Right lung (tissue), 5 donors: Measurements from ENCODE around the gene MOK. TPM values are rescaled to one million over a fixed set of nuclear protein-coding genes. Genes with fewer than 3 reads are reported as not detected.

Experiments
- DNase-seq, 2 donors: peaks; one replicate each; pipeline ENCODE4 v3.0.0-alpha.2; 2013
- polyA plus RNA-seq, 5 donors: library from polyadenylated mRNA; unstranded; fragments of 120-200 nt; gene quantifications; one replicate each; pipeline versions ENCODE4 v1.2.1 to v1.2.3, GENCODE V29; 2013; ENCODE audit warnings: inconsistent platforms in 1 of 5, low replicate concordance in 1 of 5; ENCODE audit not compliant: insufficient read length in 5 of 5, insufficient read depth in 1 of 5

The MOK gene
- polyA plus RNA-seq, 5 donors, result 24.6 to 32.7 (median 29.9) TPM

DNA sequence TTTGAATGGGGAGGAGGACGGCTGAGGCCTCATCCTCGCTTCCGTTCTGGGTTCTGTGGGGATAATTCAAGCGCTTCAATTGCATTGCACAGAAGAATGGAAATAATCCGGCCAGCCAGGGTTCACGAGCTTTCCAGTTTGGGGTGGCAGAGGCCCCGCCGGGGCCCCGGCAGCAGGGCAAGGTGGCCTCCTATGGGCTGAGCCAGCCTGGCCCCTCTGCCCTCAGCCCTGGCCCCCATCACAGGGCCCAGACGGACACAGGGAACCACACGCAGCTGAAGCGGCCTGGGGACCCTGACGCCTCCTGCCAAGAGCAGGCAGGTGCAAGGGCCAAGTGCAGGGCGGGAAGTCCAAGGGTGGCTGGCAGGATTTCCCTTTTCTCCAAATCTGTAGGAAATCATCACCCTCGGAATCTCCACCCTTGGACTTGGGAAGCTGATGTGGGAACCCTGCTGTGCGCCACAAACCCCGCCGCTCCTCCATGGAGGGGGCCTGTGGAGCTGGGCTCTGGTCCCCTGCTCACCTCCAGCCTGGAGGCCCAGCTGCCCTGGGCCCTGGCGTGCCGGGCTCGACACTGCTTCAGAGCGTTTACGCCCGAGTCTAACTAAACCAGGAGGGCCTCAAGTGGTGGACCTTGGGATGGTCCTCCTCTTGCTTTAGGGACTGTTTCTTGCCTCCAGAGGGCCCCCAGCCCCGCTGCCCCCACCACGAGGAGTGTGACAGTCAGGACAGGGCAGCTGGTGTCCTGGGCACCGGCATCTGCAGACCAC, 78.4 kb downstream of the MOK start:
- DNase-seq, result no peak

DNA sequence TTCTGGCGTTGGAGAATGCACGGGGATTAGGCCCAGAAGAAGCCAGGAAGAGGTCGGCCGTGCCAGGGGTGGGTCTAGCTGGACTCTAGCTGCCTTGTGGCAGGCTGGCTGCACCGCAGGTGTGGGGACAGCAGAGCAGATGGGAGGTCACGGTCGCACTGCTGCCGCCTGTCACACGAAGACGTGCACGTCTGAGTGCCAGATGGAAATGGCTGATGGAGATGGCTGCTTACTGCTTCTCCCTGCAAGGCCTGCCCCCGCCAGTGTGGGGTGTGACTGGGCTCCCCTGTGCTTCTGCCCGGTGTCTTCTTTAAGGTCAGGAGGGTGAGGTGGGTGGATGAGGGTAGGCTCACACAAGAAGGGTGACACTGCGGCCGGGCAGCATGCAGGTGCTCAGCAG, 79.0 kb downstream of the MOK start:
- DNase-seq, result no peak

DNA sequence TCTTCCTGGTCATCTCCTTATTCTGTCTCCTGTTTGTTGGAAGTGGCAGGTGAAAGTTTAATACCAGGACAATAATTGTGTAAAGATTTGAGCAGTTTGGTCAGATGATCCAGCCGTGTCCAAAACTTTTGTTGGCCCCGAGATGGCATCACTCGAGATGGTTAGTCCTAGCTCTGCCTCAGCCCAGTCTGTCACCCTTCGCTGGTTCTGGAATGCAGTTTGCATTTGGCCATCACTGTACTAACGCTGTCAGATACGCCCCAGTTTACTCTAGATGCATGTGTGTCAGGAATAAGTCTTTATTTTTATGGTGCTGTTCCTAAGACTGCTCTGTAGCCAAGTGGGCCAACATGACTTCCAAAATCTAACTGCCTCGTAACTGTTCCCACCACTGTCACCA, 79.6 kb downstream of the MOK start:
- DNase-seq, result no peak

DNA sequence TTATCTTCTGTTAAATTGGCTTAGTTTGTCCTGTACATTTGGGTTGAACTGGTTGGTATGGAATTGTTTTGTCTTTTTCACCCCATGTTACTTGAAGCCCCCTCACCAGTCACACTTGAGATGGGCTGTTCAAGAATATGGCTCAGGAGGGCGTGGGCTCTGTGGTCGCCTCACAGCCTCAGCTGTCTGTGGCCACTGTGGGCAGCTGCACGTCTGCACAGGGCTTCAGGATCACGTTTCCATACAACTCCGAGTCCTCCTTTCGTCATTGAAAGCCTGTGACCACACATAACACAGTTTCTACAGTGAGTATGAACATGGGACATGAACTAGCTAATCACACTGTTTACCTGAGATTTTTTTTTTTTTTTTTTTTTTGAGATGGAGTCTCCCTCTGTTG, 81.3 kb downstream of the MOK start:
- DNase-seq, result no peak

DNA sequence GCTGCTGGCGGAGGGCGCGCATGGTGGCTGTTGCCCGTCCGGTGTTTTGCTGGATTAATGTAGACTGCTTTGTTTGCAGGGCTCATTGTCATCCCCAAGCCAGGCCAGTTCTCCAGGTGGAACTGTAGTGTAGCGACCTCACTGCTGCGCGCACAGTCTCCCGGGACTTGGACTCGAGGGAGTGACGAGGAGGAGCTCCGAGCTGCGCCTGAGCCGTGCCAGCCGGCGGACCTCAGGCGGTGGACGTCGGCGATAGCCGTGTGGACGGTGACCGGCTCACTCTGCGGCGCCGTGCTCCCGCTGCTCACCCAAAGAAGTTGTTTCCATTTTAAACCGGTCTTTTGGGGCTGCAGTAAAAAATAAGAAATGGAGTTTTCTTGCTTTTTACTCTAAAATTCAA, 82.2 kb downstream of the MOK start:
- no peak for DNase-seq

DNA sequence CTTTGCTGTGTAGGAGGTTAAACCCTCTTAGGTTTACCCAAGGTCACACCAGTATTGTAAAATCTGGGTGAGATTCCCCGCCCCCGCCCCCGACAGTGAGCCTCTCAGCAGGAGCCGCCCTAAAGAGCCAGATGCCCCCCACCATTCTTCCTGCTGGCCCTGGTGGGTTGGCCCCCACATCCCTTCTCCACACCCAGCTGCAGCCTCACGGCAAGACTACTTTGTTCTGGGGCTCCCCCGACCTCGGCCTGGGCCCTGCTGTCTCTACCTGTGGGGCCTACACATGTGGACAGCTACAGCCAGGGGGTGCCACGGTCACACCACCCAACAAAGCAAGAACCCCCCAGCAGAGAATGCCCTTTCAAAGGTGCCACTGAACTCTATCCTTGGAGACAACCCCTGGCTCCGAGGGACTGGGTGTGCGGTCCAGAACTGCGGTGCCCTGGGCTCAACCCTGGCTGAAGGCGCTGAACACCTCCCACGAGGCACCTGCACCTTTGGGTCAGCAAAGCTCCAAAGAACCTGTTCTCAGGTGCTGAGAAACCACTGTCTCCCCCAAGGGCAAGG, 82.9 kb downstream of the MOK start:
- DNase-seq, result no peak

DNA sequence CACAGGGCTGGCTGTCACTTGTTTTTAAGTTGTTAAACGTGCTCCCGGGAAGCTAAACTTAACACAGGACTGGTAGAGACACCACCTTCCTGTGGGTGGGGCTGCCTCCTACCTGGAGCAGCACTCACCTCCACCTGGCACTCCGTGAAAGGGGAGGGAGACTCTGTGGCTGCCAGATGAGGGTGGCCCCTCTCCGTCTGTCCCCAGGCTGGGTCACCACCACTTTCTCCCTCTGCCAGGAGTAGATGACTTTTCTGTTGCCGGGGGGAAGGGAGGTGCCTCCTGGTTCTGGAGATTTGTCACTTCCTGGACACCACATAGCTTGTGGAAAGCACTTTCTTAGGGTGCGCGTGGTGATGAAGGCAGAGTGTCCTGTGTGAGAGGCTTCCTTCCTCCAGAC, 83.9 kb downstream of the MOK start:
- DNase-seq, result no peak

DNA sequence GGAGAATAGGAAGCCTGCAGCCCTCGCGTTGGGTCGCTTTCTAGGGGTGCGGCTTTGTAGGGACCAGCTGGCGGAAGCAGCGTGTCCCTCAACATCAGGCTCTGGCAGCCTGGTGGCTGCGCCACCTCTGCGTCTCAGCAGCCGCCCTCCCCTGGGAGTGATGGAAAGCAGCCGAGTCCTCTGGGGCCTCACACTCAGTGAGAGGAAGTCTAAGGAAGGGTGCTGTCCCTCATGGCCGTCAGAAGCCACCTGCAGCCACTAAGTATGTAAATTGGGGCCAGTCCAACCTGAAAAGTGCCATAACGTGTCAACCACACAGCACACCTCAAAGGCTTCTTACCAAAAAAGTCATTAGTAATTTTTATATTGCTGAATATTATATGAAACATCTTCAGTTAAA, 84.9 kb downstream of the MOK start:
- DNase-seq, result no peak

DNA sequence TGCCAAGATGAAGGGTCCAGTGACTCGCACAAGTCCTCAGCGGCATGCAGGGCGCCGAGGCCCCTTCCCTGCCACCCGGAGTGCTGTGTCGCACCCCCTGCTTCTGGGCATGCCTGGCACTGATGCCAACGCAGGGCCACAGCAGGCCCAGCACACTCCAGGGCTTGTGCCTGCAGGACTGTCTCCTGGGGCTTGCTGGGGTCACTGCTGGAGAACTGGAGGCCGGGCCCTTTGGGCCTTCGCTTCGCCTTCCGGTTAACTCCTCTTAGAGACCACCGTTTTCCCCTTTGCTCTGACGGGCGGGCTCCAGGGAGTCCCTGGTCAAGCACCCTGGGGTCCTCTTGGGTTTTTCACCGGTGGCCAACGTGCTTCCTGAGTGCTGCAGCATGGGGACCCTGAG, 85.6 kb downstream of the MOK start:
- DNase-seq, result no peak

DNA sequence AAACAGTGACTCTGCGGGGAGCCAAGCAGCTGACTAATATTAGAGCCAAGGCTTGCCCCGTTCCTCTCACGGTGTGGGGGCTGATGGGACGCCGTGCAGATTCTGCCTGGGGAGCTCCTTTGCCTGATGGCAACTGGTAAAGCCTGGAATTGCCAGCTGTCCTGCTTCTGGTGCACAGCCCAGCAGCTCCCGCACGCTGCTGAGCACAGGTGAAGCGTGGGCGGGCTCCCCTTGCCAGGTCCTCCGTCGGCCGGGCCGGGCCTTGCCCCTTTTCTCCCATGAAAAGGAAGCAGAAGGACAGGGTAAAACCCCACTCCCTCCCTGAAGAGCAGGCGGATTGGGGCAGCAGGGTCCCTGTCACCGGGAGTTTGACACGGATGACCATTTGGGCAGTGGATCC, 86.3 kb downstream of the MOK start:
- DNase-seq, result no peak

DNA sequence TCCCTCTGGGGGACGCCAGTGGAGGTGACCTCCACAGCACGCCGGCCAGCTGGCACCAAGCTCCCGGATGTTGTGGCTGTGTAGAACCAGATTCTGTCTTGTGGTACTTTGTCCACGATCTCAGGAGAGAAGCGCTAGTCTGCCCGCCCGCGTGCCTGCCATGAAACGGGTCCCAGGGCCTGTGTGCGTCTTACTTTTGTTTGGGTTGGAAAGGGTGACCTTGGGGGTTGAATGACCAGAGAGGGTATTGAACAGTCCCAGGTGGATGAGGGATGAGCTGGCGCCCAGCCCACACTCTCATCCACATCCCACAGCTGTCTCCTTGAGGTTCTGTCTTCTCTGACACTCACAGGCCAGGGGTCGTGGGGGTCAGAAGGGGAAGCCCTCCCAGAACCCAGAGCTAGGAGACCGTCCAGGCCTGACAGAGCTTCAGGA, 87.0 kb downstream of the MOK start:
- DNase-seq, result no peak

DNA sequence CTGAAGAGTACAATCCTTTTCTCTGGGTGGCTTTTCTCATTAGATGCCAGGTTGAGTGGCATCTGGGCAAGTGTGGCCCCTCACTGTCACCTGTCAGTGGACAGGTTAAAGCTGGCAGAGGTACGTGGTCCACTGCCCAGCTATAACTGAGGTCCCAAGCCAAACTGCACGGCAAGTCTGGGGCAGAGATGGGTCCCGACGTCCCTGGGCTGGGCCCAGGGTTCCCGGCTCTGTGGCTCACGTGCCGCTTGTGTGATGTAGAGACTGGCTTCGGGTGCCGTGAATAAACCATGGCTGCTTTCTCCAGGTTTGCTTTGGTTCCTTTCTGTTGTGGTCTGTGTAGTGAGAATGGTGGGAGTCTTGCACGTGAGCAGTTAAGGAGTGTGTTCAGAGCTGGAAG, 87.6 kb downstream of the MOK start:
- no peak for DNase-seq

DNA sequence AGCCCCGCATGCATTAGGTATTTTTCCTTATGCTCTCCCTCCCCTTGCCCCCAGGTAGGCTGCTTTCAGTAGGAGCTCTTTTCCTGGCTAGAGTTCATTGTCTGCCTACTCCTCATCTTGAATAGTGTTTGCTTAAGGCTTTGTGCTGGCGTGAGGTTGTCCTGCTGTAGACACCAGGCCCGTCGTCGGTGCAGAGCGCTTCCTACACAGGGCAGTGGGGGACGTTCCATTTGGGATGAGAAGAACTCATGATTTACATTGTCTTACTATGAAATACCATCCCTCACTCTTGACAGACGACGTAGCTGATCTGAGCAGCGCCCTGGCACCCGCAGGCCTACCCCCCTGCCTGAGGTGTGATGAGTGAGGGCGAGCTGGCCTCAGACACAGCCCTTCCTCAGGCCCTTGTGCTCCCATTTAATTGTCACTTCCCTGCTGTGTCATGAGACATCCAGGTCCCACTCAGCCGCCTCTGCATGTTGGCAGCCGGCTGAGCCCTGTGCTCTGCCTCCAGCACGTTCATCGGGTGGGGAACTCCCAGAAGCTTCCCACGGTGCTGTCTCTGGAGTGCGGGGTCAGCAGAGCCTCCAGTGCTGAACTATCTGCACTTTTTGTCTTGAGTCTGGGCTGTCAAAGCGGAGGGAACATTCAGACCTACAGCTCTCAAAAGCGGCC, 89.3 kb downstream of the MOK start:
- DNase-seq, result no peak

DNA sequence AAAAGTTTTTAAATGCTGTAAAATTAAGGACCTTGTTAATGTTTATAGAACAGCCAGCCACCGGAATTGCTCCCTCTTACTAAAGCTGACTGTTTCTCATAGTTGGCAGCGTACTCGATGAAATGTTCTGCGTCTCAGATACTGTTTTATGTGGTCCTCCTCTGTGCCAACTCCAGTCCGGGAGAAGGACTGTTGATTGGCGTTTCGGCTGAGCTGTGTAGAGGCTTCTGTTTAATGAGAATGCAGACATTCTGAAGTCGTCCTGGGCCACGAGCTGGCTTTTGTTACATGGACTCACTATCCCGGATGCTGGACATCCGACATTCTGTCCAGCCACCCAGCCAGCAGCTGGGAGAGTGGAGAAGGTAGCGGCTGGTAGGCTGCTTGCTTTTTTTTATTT, 89.9 kb downstream of the MOK start:
- peak; percentile 41 for DNase-seq

DNA sequence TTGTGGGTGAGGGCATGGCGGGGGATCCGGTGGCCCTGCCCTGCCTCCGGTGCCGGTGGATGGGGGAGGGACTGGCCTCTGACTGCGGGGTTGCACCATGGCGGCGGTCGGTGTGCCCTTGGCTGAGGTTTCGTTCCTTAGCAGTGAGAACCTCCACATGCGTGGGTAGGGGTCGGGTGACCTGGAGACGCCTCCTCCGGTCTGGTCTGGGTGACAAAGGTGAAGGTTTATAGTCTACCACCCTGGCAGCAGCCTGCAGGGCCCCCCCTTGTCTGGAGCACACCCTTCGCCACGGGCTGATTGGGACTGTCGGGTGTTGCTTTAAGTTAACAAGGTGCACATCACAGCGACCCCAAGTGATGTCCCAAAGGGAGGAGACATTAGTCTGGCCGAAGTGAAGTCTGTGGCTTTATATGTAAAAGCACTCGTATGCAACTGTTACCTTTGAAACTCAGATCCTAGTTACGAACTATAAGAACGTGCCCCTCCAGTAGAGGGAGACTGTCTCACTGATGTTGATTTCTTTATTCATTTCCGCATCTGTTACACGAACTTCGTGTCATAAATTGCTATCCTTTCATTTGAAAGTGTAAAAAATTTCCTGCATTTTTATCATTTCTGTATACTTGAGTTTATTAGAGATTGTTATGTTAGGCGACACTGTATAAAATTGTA, 90.8 kb downstream of the MOK start:
- no peak for DNase-seq

DNA sequence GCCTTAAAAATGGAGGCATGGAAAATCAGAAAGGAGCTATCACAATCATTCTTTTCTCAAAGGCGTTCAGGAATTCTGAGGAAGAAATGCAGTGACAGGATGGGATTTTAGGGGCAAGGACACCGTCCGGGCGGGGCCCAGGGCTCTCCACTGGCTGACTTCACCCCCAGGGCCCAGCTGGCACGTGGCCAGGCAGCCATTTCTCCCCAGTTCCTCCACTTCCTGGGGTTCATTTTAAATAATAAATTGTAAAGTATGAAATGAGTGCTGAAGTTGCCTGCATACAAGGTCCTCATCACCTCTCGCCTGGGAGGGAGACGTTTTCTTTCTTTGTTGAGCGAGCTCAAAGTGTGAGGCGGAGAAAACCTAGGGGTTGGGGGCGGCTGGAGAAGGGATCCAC, 91.5 kb downstream of the MOK start:
- no peak for DNase-seq

DNA sequence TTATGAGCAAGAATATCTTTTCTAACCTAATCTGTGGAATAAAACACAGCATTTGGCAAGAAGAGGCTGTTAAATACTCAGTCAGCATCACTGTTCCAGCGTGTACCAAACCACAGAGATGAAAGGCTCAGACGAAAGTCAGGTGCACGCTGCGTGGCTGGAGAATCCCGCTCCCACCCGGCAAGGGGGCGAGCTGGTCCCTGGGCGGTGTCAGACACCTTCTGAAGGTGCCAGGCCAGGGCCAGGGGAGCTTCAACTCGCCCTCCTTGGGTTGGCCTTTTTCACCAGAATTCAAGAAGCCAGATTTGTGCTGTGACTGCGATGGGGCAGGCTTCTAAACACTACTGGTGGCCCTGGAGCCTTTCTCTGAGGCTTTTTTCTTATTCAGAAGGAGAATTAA, 92.1 kb downstream of the MOK start:
- no peak for DNase-seq

DNA sequence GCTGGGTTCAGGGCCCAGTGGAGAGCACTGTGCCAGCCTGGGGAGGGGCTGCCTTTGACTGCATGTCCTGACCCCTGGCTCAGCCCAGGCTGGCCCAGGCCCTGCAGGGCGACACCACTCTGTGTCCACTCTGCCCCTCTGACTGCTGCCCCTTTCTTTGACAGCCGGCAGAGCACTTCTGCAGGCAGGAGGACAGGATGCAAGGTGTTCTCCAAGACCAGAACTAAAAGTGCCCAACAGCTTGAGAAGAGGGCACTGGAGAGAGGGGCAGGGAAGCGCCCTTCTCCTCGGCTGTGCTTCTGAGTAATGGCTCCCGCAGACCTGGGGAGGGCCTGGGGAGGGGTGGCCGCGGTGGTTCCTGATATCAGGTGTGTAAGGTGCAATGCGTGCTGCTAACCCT, 92.6 kb downstream of the MOK start:
- DNase-seq, result no peak

DNA sequence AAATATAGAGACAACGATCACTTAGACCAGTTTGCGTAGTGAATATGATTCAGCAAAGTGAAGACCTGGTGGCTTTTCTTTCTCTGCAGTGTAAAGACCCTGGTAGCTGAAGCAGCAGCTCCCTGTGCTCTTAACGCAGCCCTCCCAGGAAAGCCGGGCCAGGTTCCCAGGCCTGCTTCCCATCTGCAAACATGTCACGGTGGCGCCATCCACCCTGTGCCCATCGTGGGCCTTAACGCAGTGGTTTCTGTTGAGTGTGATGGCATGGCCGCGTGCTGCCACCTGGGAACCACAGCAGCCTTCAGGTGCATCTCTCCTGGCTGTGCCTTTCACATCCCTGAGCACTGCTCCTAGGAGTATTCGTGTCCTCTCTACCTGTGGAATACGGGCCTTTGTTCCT, 93.7 kb downstream of the MOK start:
- DNase-seq, result no peak

DNA sequence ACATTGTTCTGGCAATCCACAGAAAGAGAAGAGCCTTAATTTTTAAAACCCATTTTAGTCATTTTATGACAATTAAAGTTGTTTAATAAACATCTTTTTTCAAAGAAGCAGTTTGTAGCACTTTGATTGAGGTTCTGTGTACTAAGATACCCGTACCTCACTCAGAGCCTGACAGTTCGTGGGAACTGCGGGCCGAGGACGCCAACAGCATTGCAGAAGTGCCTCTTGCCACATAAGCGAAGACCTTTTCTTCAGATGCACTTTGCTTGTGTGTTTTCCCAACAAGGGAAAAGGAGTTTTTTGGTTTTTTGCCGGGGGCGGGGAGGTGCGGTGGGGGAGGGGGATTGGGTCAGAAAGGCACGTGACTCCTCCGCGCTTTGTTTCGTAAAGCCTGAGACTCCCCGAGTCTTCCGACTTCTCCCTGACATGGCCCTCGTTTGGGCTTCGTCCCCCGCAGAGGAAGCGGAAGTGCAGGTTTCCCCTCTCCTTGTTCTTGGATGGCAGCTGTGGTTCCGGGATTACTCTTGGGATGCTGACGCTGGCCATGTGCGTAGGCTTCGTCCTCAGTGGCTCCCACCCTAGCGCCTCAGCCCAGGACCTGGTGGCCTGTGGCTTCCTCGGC, 94.4 kb downstream of the MOK start:
- DNase-seq, result no peak

DNA sequence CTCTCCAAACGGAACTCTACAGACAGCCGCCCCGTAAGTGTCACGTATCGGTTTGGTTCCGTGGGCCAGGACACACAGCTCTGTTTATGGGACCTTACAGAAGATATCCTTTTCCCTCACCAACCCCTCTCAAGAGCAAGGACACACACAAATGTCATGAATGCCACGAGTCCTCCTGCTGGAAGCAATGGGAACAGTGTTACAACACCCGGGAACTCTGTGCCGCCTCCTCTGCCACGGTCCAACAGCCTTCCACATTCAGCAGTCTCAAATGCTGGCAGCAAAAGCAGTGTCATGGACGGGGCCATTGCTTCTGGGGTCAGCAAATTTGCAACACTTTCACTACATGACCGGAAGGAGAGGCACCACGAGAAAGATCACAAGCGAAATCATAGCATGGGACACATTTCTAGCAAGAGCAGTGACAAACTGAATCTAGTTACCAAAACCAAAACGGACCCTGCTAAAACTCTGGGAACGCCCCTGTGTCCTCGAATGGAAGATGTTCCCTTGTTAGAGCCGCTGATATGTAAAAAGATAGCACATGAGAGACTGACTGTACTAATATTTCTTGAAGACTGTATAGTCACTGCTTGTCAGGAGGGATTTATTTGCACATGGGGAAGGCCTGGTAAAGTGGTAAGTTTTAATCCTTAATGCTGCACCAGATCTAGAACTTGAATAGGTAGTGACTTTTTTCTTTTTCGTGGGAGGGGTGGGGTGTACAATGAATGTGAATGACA, 95.6 kb downstream of the MOK start:
- peak; percentile 14 to 16 for DNase-seq

DNA sequence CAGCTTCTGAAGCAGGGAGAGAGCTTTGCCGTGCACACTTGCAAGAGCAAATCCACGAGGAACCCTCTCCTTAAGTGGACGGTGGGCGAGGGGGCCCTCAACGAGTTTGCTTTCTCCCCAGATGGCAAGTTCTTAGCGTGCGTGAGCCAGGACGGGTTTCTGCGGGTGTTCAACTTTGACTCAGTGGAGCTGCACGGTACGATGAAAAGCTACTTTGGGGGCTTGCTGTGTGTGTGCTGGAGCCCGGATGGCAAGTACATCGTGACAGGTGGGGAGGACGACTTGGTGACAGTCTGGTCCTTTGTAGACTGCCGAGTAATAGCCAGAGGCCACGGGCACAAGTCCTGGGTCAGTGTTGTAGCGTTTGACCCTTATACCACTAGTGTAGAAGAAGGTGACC, 96.2 kb downstream of the MOK start:
- no peak for DNase-seq
